Parathyroid adenoma (tissue), 2 donors: ENCODE results near the gene NAV2.
A peak's percentile ranks its signal among the peaks of the same experiment; 100 is the strongest.

ENCODE experiments used
- H2AFZ ChIP-seq: fragments of 300-600 bp; sonication (generic); one replicate; pipeline ENCODE4 v1.7.0; 2017; ENCODE audit warnings: antibody characterized with exemption, mild to moderate bottlenecking
- H3K27ac ChIP-seq: fragments of 300-600 bp; sonication (generic); one replicate; pipeline ENCODE4 v1.7.0; 2017
- H3K27me3 ChIP-seq: fragments of 300-600 bp; sonication (generic); one replicate; pipeline ENCODE4 v1.7.0; 2017; ENCODE audit warnings: low read length; ENCODE audit not compliant: control insufficient read depth, insufficient read depth
- H3K36me3 ChIP-seq: fragments of 300-600 bp; sonication (generic); one replicate; pipeline ENCODE4 v1.7.0; 2017; ENCODE audit warnings: low read length; ENCODE audit not compliant: control insufficient read depth, insufficient read depth
- H3K4me1 ChIP-seq: fragments of 300-600 bp; sonication (generic); one replicate; pipeline ENCODE4 v1.7.0; 2017; ENCODE audit warnings: control low read depth
- H3K4me2 ChIP-seq: fragments of 300-600 bp; sonication (generic); one replicate; pipeline ENCODE4 v1.7.0; 2017; ENCODE audit warnings: low read length
- H3K4me3 ChIP-seq: fragments of 300-600 bp; sonication (generic); one replicate; pipeline ENCODE4 v1.7.0; 2017; ENCODE audit warnings: low read depth, low read length
- H3K79me2 ChIP-seq: fragments of 300-600 bp; sonication (generic); one replicate; pipeline ENCODE4 v1.7.0; 2017; ENCODE audit warnings: control low read depth
- H3K9ac ChIP-seq: fragments of 300-600 bp; sonication (generic); one replicate; pipeline ENCODE4 v1.7.0; 2017; ENCODE audit warnings: mild to moderate bottlenecking
- H3K9me3 ChIP-seq: fragments of 300-600 bp; sonication (generic); one replicate; pipeline ENCODE4 v1.7.0; 2017; ENCODE audit warnings: low read length; ENCODE audit not compliant: control insufficient read depth
- CTCF ChIP-seq: fragments of 300-600 bp; sonication (generic); IDR thresholded peaks from one replicate; pipeline ENCODE4 v1.7.0; 2017; ENCODE audit warnings: antibody characterized with exemption, mild to moderate bottlenecking
- donor health status: primary hyperparathyroidism.

Gene NAV2

GRCh38 chr11:19972091-19972490 lies 259.5 kb downstream of the NAV2 start:
- H3K9me3 ChIP-seq = no peaks in the 10 kb centered on the region
- H3K79me2 ChIP-seq = no peaks in the 10 kb centered on the region
- no peak for TF ChIP-seq CTCF
- H3K4me1 ChIP-seq = peaks cover 2% of the 10 kb centered on the region
- H3K4me2 ChIP-seq = no peak overlapping the region
- H3K36me3 ChIP-seq = no peaks in the 10 kb centered on the region
- no peak overlapping the region for H3K4me3 ChIP-seq
- no peak overlapping the region for H3K27ac ChIP-seq
- H3K9ac ChIP-seq = no peak overlapping the region
- H2AFZ ChIP-seq = no peak overlapping the region
- H3K27me3 ChIP-seq = no peaks in the 10 kb centered on the region

GRCh38 chr11:19972651-19973050 lies 260.0 kb downstream of the NAV2 start:
- no peaks in the 10 kb centered on the region for H3K27me3 ChIP-seq
- H3K36me3 ChIP-seq = no peaks in the 10 kb centered on the region
- no peak overlapping the region for H3K9ac ChIP-seq
- no peaks in the 10 kb centered on the region for H3K9me3 ChIP-seq
- H2AFZ ChIP-seq = peak overlapping the region; percentile 20
- no peak overlapping the region for H3K4me2 ChIP-seq
- TF ChIP-seq CTCF = no peak
- no peak overlapping the region for H3K27ac ChIP-seq
- no peak overlapping the region for H3K4me3 ChIP-seq
- peaks cover 2% of the 10 kb centered on the region for H3K4me1 ChIP-seq
- no peaks in the 10 kb centered on the region for H3K79me2 ChIP-seq

GRCh38 chr11:19973136-19973635 lies 260.5 kb downstream of the NAV2 start:
- H3K27ac ChIP-seq = no peak overlapping the region
- H3K36me3 ChIP-seq = no peaks in the 10 kb centered on the region
- no peaks in the 10 kb centered on the region for H3K9me3 ChIP-seq
- no peaks in the 10 kb centered on the region for H3K79me2 ChIP-seq
- peak overlapping the region; percentile 20 for H2AFZ ChIP-seq
- H3K9ac ChIP-seq = no peak overlapping the region
- TF ChIP-seq CTCF = no peak
- H3K27me3 ChIP-seq = no peaks in the 10 kb centered on the region
- no peak overlapping the region for H3K4me3 ChIP-seq
- no peak overlapping the region for H3K4me2 ChIP-seq
- H3K4me1 ChIP-seq = peaks cover 2% of the 10 kb centered on the region

GRCh38 chr11:19974886-19975285 lies 262.2 kb downstream of the NAV2 start:
- Histone ChIP-seq H3K79me2 (no peaks in the 10 kb centered on the region), H3K4me2 (no peak overlapping the region), H3K27me3 (no peaks in the 10 kb centered on the region), H3K9me3 (no peaks in the 10 kb centered on the region), H3K9ac (no peak overlapping the region), H3K4me1 (peaks cover 2% of the 10 kb centered on the region), H3K27ac (no peak overlapping the region), H3K36me3 (no peaks in the 10 kb centered on the region), H2AFZ (no peak overlapping the region), H3K4me3 (no peak overlapping the region)
- TF ChIP-seq CTCF = no peak

GRCh38 chr11:19975414-19975990 lies 262.9 kb downstream of the NAV2 start:
- no peaks in the 10 kb centered on the region for H3K79me2 ChIP-seq
- H2AFZ ChIP-seq = no peak overlapping the region
- no peak for TF ChIP-seq CTCF
- no peaks in the 10 kb centered on the region for H3K9me3 ChIP-seq
- H3K4me2 ChIP-seq = no peak overlapping the region
- H3K4me1 ChIP-seq = peaks cover 2% of the 10 kb centered on the region
- no peak overlapping the region for H3K4me3 ChIP-seq
- H3K27me3 ChIP-seq = no peaks in the 10 kb centered on the region
- no peaks in the 10 kb centered on the region for H3K36me3 ChIP-seq
- no peak overlapping the region for H3K27ac ChIP-seq
- H3K9ac ChIP-seq = no peak overlapping the region
